ENCODE results near the gene NT5E. TPM values are rescaled to one million over a fixed set of nuclear protein-coding genes. Genes with fewer than 3 reads are reported as not detected.

NT5E gene
- total and polyA plus RNA-seq, 12 donors, result 2.9 to 14.2 (median 9.6) TPM

- H3K9me3 ChIP-seq (replicated peaks in 1 of 3), result no peaks in the 10 kb centered on the region
- H3K4me1 ChIP-seq (replicated peaks in 1 of 2), result peaks cover 0 to 45% of the 10 kb centered on the region in 2 donors
- no peak for TF ChIP-seq CTCF (IDR thresholded peaks at IDR 0.05)
- TF ChIP-seq POLR2A (IDR thresholded peaks at IDR 0.05), result no peak
- intact Hi-C loops (cut with DNase I), result no loop called here
- 65 to 87% (median 76%) methylated on average over 4 of the region's 4 CpGs for WGBS, 4 donors
- H3K36me3 ChIP-seq (replicated peaks in 1 of 2), result no peaks in the 10 kb centered on the region
- no peaks in the 10 kb centered on the region for H3K27me3 ChIP-seq
- H3K4me3 ChIP-seq, result no peak overlapping the region
- no peak for DNase-seq
- peak overlapping the region in 2 of 5 donors; percentile 50 to 79 for H3K27ac ChIP-seq
Measured at GRCh38 chr6:85461798-85462170, 11.9 kb downstream of the NT5E start.

- TF ChIP-seq POLR2A (IDR thresholded peaks at IDR 0.05), result no peak
- no peak for TF ChIP-seq CTCF (IDR thresholded peaks at IDR 0.05)
- DNase-seq, result no peak
- H3K9me3 ChIP-seq (replicated peaks in 1 of 3), result no peaks in the 10 kb centered on the region
- no peak overlapping the region for H3K27ac ChIP-seq
- H3K4me1 ChIP-seq (replicated peaks in 1 of 2), result peaks cover 0 to 45% of the 10 kb centered on the region in 2 donors
- H3K36me3 ChIP-seq (replicated peaks in 1 of 2), result no peaks in the 10 kb centered on the region
- H3K4me3 ChIP-seq, result no peak overlapping the region
- H3K27me3 ChIP-seq, result no peaks in the 10 kb centered on the region
- 44 to 87% (median 62%) methylated on average over 2 of the region's 2 CpGs for WGBS, 4 donors
- intact Hi-C loops (cut with DNase I), result no loop called here
Measured at GRCh38 chr6:85462673-85463072, 12.8 kb downstream of the NT5E start.

- H3K27ac ChIP-seq, result peak overlapping the region in 1 of 5 donors; percentile 51
- TF ChIP-seq CTCF (IDR thresholded peaks at IDR 0.05), result no peak
- no peak for TF ChIP-seq POLR2A (IDR thresholded peaks at IDR 0.05)
- no peaks in the 10 kb centered on the region for H3K27me3 ChIP-seq
- WGBS, 4 donors, result 68 to 77% (median 76%) methylated on average over 4 of the region's 4 CpGs
- peaks cover 0 to 41% of the 10 kb centered on the region in 2 donors for H3K4me1 ChIP-seq (replicated peaks in 1 of 2)
- H3K36me3 ChIP-seq (replicated peaks in 1 of 2), result no peaks in the 10 kb centered on the region
- no peak for DNase-seq
- intact Hi-C loops (cut with DNase I), result no loop called here
- no peak overlapping the region for H3K4me3 ChIP-seq
- H3K9me3 ChIP-seq (replicated peaks in 1 of 3), result no peaks in the 10 kb centered on the region
Measured at GRCh38 chr6:85463621-85464259, 13.9 kb downstream of the NT5E start.

GRCh38 chr6:85464260-85464644 is 14.4 kb downstream of the NT5E start:
- Histone ChIP-seq H3K4me1 (replicated peaks in 1 of 2) (peaks cover 0 to 36% of the 10 kb centered on the region in 2 donors), H3K9me3 (replicated peaks in 1 of 3) (no peaks in the 10 kb centered on the region), H3K27ac (peak overlapping the region in 2 of 5 donors; percentile 26 to 51), H3K27me3 (no peaks in the 10 kb centered on the region), H3K4me3 (no peak overlapping the region), H3K36me3 (replicated peaks in 1 of 2) (no peaks in the 10 kb centered on the region)
- intact Hi-C loops (cut with DNase I), result no loop called here
- WGBS, 4 donors, result 40 to 59% (median 48%) methylated on average over 4 of the region's 4 CpGs
- TF ChIP-seq POLR2A (IDR thresholded peaks at IDR 0.05), result peak in 1 of 2 donors; percentile 4
- TF ChIP-seq CTCF (IDR thresholded peaks at IDR 0.05), result no peak
- DNase-seq, result peak in 5 of 7 donors; percentile 16 to 65 (median 23)
